Measurements from ENCODE around the gene IVD. TPM values are rescaled to one million over a fixed set of nuclear protein-coding genes. Genes with fewer than 3 reads are reported as not detected.

Gene IVD
- total RNA-seq, 1 experiment from 2014 or later, result 51.8 TPM

- BruUV-seq (replicated peaks), result no TSS peak
- no peak overlapping the region for H3K27ac ChIP-seq (ENCODE audit: low read depth, low read length, poor library complexity, severe bottlenecking)
- TF ChIP-seq CTCF (conservative IDR thresholded peaks at IDR 0.05; ENCODE audit: low read depth, low read length), result no peak
- no peak for TF ChIP-seq EZH2 (IDR thresholded peaks at IDR 0.05; ENCODE audit: borderline replicate concordance, low read depth, low read length, poor library complexity, severe bottlenecking)
- intact Hi-C loops (cut with micrococcal nuclease; ENCODE audit: unreplicated experiment), result no loop called here
- peaks cover 63% of the 10 kb centered on the region for H3K36me3 ChIP-seq (ENCODE audit: insufficient read depth, low read length, poor library complexity, severe bottlenecking)
- peaks cover 5% of the 10 kb centered on the region for H3K4me1 ChIP-seq (ENCODE audit: insufficient read depth, low read length, poor library complexity, severe bottlenecking)
- DNase-seq (ENCODE audit: low spot score), result no peak
- POLR2A ChIA-PET (ENCODE audit: low non-redundant PET), result no interaction called here
- no peaks in the 10 kb centered on the region for H3K27me3 ChIP-seq (replicated peaks; ENCODE audit: insufficient read depth, low read depth, low read length, poor library complexity)
- no peak overlapping the region for H3K4me3 ChIP-seq (ENCODE audit: low read depth, low read length, poor library complexity, severe bottlenecking)
- CTCF ChIA-PET, result no interaction called here
- H3K9me3 ChIP-seq (ENCODE audit: low read depth, low read length, poor library complexity, severe bottlenecking), result no peaks in the 10 kb centered on the region
Observed at GRCh38 chr15:40410476-40410875, 4.9 kb downstream of the IVD start.

GRCh38 chr15:40412095-40412759 is 6.6 kb downstream of the IVD start:
- CTCF ChIA-PET, result no interaction called here
- intact Hi-C loops (cut with micrococcal nuclease; ENCODE audit: unreplicated experiment), result no loop called here
- Histone ChIP-seq H3K9me3 (ENCODE audit: low read depth, low read length, poor library complexity, severe bottlenecking) (no peaks in the 10 kb centered on the region), H3K27me3 (replicated peaks; ENCODE audit: insufficient read depth, low read depth, low read length, poor library complexity) (no peaks in the 10 kb centered on the region), H3K36me3 (ENCODE audit: insufficient read depth, low read length, poor library complexity, severe bottlenecking) (peaks cover 74% of the 10 kb centered on the region), H3K27ac (ENCODE audit: low read depth, low read length, poor library complexity, severe bottlenecking) (no peak overlapping the region), H3K4me3 (ENCODE audit: low read depth, low read length, poor library complexity, severe bottlenecking) (no peak overlapping the region), H3K4me1 (ENCODE audit: insufficient read depth, low read length, poor library complexity, severe bottlenecking) (no peaks in the 10 kb centered on the region)
- no peak for DNase-seq (ENCODE audit: low spot score)
- no TSS peak for BruUV-seq (replicated peaks)
- POLR2A ChIA-PET (ENCODE audit: low non-redundant PET), result no interaction called here
- no peak for TF ChIP-seq EZH2 (IDR thresholded peaks at IDR 0.05; ENCODE audit: borderline replicate concordance, low read depth, low read length, poor library complexity, severe bottlenecking)
- TF ChIP-seq CTCF (conservative IDR thresholded peaks at IDR 0.05; ENCODE audit: low read depth, low read length), result no peak

GRCh38 chr15:40413036-40413435 is 7.4 kb downstream of the IVD start:
- ChIA-PET CTCF (no interaction called here), POLR2A (ENCODE audit: low non-redundant PET) (no interaction called here)
- BruUV-seq (replicated peaks), result no TSS peak
- Histone ChIP-seq H3K4me1 (ENCODE audit: insufficient read depth, low read length, poor library complexity, severe bottlenecking) (no peaks in the 10 kb centered on the region), H3K27ac (ENCODE audit: low read depth, low read length, poor library complexity, severe bottlenecking) (no peak overlapping the region), H3K27me3 (replicated peaks; ENCODE audit: insufficient read depth, low read depth, low read length, poor library complexity) (no peaks in the 10 kb centered on the region), H3K9me3 (ENCODE audit: low read depth, low read length, poor library complexity, severe bottlenecking) (no peaks in the 10 kb centered on the region), H3K4me3 (ENCODE audit: low read depth, low read length, poor library complexity, severe bottlenecking) (no peak overlapping the region), H3K36me3 (ENCODE audit: insufficient read depth, low read length, poor library complexity, severe bottlenecking) (peaks cover 71% of the 10 kb centered on the region)
- no peak for TF ChIP-seq EZH2 (IDR thresholded peaks at IDR 0.05; ENCODE audit: borderline replicate concordance, low read depth, low read length, poor library complexity, severe bottlenecking)
- DNase-seq (ENCODE audit: low spot score), result no peak
- intact Hi-C loops (cut with micrococcal nuclease; ENCODE audit: unreplicated experiment), result no loop called here

GRCh38 chr15:40414816-40415215 is 9.2 kb downstream of the IVD start:
- ChIA-PET POLR2A (ENCODE audit: low non-redundant PET) (no interaction called here), CTCF (no interaction called here)
- H3K27me3 ChIP-seq (replicated peaks; ENCODE audit: insufficient read depth, low read depth, low read length, poor library complexity), result no peaks in the 10 kb centered on the region
- H3K27ac ChIP-seq (ENCODE audit: low read depth, low read length, poor library complexity, severe bottlenecking), result no peak overlapping the region
- no peaks in the 10 kb centered on the region for H3K4me1 ChIP-seq (ENCODE audit: insufficient read depth, low read length, poor library complexity, severe bottlenecking)
- no peak for DNase-seq (ENCODE audit: low spot score)
- no peaks in the 10 kb centered on the region for H3K9me3 ChIP-seq (ENCODE audit: low read depth, low read length, poor library complexity, severe bottlenecking)
- no peak overlapping the region for H3K4me3 ChIP-seq (ENCODE audit: low read depth, low read length, poor library complexity, severe bottlenecking)
- no peak for TF ChIP-seq EZH2 (IDR thresholded peaks at IDR 0.05; ENCODE audit: borderline replicate concordance, low read depth, low read length, poor library complexity, severe bottlenecking)
- TF ChIP-seq CTCF (conservative IDR thresholded peaks at IDR 0.05; ENCODE audit: low read depth, low read length), result no peak
- BruUV-seq (replicated peaks), result no TSS peak
- H3K36me3 ChIP-seq (ENCODE audit: insufficient read depth, low read length, poor library complexity, severe bottlenecking), result peaks cover 60% of the 10 kb centered on the region
- intact Hi-C loops (cut with micrococcal nuclease; ENCODE audit: unreplicated experiment), result no loop called here
